IPS-18c (cell line): ENCODE results near the gene ARHGEF10L.

Experiments used
- H3K4me3 ChIP-seq: 2 replicates; pipeline ENCODE4 v1.7.0; 2013; ENCODE audit warnings: low read depth, mild to moderate bottlenecking, low read length, moderate library complexity; ENCODE audit not compliant: insufficient read depth
- H3K9me3 ChIP-seq: one replicate; pipeline ENCODE4 v1.6.1; 2013; ENCODE audit warnings: mild to moderate bottlenecking, low read length, moderate library complexity; ENCODE audit not compliant: control insufficient read depth, insufficient read depth

ARHGEF10L gene

DNA sequence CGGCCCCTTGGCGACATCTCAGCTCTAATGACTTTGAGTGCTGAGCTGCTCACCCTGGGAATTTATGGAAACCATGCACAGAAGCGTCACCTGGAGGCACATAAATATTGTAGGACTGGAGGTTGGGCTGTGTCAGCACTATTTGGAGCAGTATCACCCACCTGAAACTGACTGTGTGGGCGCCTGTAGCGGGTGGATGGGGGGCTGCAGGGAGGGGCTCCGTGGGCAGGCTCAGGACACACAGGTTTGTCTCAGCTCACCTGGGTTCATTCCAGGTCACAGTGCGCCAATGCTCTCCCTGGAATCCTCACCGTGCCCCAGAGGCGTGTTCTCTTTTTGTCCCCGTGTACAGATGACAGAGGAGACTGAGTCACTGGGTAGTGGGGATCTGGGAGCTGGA lies 140.8 kb downstream of the ARHGEF10L start:
- Histone ChIP-seq H3K4me3 (no peak overlapping the region), H3K9me3 (no peaks in the 10 kb centered on the region)

GRCh38 chr1:17682400-17682799 lies 142.9 kb downstream of the ARHGEF10L start:
- Histone ChIP-seq H3K9me3 (no peaks in the 10 kb centered on the region), H3K4me3 (no peak overlapping the region)

- no peak overlapping the region for H3K4me3 ChIP-seq
- H3K9me3 ChIP-seq, result no peaks in the 10 kb centered on the region
Observed at GRCh38 chr1:17683598-17683997, 144.1 kb downstream of the ARHGEF10L start.

- Histone ChIP-seq H3K4me3 (no peak overlapping the region), H3K9me3 (no peaks in the 10 kb centered on the region)
Observed at GRCh38 chr1:17684810-17685209, 145.3 kb downstream of the ARHGEF10L start.

- no peaks in the 10 kb centered on the region for H3K9me3 ChIP-seq
Observed at GRCh38 chr1:17686258-17686657, 146.8 kb downstream of the ARHGEF10L start.

DNA sequence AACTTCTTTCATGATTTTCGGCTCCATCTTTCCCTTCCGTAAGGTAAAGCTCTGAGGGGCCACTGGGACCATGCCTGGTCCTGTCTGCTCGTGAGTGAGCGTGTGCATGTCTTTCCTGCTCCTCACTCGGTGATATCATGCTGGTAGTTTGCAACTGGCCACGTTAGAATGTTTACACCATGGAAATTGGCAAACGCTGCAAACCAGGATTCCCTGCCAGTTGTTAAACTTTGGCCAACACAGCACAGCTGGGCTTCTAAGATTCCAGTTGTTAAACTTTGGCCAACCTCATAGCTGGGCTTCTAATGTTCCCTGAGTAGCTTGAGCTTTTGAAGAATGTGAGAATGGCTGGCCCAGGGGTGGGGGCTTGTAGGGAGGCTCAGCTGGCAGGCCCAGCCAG lies 147.6 kb downstream of the ARHGEF10L start:
- no peak overlapping the region for H3K4me3 ChIP-seq
- H3K9me3 ChIP-seq, result no peaks in the 10 kb centered on the region

More at GRCh38 chr1:17686258-17686657, 146.8 kb downstream of the ARHGEF10L start:
- H3K4me3 ChIP-seq, result no peak overlapping the region

DNA sequence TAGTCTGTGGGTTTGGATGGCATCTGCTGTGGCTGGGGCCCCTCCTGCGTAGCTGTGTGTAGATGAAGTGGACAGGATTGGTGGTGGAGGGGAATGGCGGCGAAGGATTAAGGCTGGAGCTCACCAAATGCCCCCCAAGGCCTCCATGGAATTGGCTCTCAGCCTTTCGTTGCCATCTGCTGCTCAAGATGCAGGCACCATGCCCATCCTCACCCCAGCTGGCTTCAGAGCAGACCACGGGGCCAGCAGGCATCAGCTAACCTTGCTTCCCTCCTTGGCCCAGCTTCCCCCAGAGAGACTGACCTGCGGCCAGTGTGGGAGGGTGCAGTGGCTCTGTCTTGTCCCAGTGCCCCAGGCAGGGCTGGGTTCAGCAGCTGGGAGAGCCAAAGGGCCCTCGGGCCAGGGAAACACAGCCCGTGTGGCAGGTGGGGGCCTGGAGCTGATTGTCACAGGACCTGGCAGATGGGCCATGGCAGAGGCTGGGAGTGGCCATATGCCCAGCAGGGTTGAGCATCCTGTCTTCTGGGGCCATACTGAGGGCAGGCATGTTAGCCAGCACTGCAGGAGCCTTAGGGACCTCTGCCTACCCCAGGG lies 148.8 kb downstream of the ARHGEF10L start:
- no peak overlapping the region for H3K4me3 ChIP-seq
- no peaks in the 10 kb centered on the region for H3K9me3 ChIP-seq

- Histone ChIP-seq H3K9me3 (no peaks in the 10 kb centered on the region), H3K4me3 (no peak overlapping the region)
Observed at GRCh38 chr1:17689011-17689410, 149.5 kb downstream of the ARHGEF10L start.

DNA sequence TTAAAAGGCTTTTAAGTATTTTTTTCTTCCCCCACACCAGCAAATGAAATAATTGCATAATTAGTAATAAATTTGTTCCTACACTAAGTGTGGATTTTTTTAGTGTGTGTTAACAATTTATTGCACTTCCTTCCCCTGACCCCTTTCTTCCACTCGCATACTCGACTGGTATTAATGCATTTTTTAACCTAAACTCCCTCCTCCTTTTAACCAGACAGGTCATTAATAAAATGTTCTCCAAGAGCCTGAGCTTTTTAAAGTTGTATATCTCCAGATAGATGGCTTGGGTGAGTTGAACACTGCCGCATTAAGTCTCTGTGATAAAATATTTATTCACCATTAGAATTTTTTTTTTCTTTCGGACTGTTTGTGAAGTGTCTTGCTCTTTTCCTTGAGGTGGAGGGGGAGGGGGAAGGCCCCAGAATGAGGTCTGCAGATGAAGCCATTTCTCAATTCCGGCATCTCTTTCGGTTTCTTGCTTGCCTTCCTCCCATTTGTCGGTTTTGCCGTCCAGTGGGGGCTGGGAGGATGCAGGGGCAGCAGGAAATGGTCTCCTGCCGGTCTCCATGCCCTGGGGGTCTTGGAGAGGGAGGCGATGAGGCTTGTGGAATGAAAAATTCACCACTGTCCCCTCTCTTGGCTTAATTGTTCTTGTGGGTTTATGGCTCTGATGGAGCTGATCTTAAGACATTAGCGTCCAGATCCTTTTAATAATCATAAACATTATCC lies 151.6 kb downstream of the ARHGEF10L start:
- peaks cover 2% of the 10 kb centered on the region for H3K9me3 ChIP-seq
- no peak overlapping the region for H3K4me3 ChIP-seq

- Histone ChIP-seq H3K4me3 (no peak overlapping the region), H3K9me3 (peaks cover 2% of the 10 kb centered on the region)
Observed at GRCh38 chr1:17692645-17693044, 153.1 kb downstream of the ARHGEF10L start.

- peaks cover 2% of the 10 kb centered on the region for H3K9me3 ChIP-seq
- H3K4me3 ChIP-seq, result no peak overlapping the region
Observed at GRCh38 chr1:17696417-17697301, 157.2 kb downstream of the ARHGEF10L start.

GRCh38 chr1:17697458-17697857 lies 158.0 kb downstream of the ARHGEF10L start:
- peaks cover 2% of the 10 kb centered on the region for H3K9me3 ChIP-seq
- H3K4me3 ChIP-seq, result no peak overlapping the region

DNA sequence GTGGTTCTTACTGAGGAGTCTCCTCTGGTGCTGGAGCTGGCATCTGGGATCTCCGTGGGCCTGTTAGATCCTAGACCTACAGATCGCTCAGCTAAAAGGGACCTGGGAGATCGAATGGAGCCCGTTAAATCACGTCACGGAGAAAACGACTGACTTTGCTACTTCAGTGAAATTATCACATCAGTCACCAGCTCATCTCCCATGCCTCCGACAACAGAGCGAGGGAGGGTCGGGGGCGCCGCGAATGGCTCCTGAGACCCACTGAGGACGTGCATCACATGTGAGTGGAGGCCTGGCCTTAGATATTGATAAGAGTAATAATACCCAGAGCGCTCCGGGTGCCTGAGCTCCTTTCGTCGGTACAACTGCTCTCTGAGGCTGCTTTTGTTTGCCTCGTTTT lies 160.1 kb downstream of the ARHGEF10L start:
- peaks cover 2% of the 10 kb centered on the region for H3K9me3 ChIP-seq
- no peak overlapping the region for H3K4me3 ChIP-seq

- H3K4me3 ChIP-seq, result no peak overlapping the region
- no peaks in the 10 kb centered on the region for H3K9me3 ChIP-seq
Observed at GRCh38 chr1:17700945-17701810, 161.7 kb downstream of the ARHGEF10L start.

GRCh38 chr1:17704176-17704575 lies 164.7 kb downstream of the ARHGEF10L start:
- Histone ChIP-seq H3K4me3 (no peak overlapping the region), H3K9me3 (no peaks in the 10 kb centered on the region)

DNA sequence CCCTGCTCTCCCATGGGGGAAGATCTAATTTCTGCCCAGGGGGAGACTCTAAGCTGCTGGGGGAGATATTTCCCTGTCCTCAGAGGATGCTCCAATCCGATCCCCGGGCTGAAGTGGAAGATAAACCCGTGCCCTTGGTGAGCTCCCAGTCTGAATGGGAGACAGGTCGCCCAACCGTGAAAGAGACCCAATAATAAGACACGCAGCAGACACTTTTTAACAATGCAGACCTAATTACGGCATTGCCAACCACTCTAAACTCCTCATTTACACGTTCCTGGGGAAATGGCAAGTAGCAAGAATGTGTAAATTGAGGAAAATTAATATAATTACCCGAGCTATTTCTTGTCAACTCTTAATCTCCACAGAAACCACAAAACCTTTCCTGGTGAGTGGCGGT lies 166.9 kb downstream of the ARHGEF10L start:
- H3K9me3 ChIP-seq, result no peaks in the 10 kb centered on the region

DNA sequence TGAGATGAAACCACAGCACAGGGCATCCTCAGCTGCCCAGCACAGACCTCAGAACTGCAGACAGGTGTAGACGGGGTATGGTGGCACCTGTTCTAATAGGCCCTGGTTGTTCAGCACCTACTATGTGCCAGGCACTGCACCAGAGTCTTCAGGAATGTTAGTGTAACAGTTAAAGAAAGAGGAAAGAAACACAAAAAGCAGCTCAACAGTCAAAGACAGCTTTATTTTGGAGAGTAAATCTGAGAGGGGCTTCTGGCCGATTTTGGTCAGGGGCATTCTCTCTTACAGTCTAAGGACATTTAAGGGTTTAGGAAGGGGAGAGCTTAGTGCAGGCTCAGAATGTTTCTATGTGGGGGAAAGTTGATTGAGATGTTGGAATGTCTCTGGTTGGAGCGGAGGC lies 170.5 kb downstream of the ARHGEF10L start:
- Histone ChIP-seq H3K9me3 (no peaks in the 10 kb centered on the region), H3K4me3 (no peak overlapping the region)

More for the DNA sequence above, 166.9 kb downstream of the ARHGEF10L start:
- no peak overlapping the region for H3K4me3 ChIP-seq
